Retina (tissue), 1 donor: ENCODE results near the gene SYNGR3.

Experiments
- DNase-seq: peaks from one replicate; pipeline ENCODE4 v3.0.0-alpha.2; 2016

Gene SYNGR3

DNA sequence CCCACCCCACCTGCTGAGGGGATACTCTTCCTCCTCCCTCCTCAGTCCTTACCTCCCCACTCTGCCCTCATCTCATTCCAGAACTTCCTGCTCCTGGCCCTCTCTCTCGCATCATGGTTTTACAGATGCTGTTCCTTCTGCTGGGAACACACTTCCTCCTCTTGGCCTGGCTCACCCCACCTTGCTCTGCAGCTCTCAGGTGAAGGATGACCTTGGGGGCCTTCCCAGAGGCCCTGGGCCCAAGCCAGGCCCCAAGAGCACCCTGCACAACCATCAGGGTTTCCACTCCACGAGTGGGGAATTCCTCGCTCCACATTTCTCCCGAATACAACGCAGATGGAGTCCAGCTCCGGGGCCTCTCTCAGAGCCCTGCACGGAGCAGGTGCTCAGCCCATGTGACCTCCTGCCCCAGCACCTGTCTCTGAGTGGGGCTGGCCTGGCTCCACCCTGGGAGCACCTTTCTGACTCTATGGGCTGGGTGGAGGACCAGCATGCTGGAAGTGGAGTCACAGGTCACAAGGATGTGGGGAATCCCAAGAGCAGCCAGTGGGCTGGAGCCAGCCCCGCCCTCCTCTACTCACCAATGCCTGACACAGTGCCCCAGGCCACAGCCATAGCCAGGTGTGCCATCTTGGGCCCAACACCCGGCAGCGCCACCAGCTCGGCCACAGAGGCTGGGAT, 53.4 kb downstream of the SYNGR3 start:
- DNase-seq = no peak
